Mesodermal cell (in vitro differentiated cells): ENCODE results near the gene EYA2.
"Not testable (repeated sequence)": the region's sequence is repeated elsewhere in the genome, so short reads cannot be mapped to it uniquely, and the experiment has no call there.

Experiments used
- H3K27ac ChIP-seq: 2 replicates; pipeline ENCODE4 v1.7.0; 2013; ENCODE audit warnings: mild to moderate bottlenecking, low read depth, low read length, moderate library complexity; ENCODE audit not compliant: severe bottlenecking
- H3K36me3 ChIP-seq: 2 replicates; pipeline ENCODE4 v1.7.1; 2013; ENCODE audit warnings: mild to moderate bottlenecking, low read length, moderate library complexity; ENCODE audit not compliant: control insufficient read depth, insufficient read depth
- H3K4me1 ChIP-seq: one replicate; pipeline ENCODE4 v1.7.1; 2013; ENCODE audit warnings: mild to moderate bottlenecking, low read length; ENCODE audit not compliant: insufficient read depth, control insufficient read depth, poor library complexity, severe bottlenecking
- H3K4me3 ChIP-seq: 2 replicates; pipeline ENCODE4 v1.7.0; 2013; ENCODE audit warnings: low read length, control low read depth, mild to moderate bottlenecking; ENCODE audit not compliant: insufficient read depth, poor library complexity, severe bottlenecking; ENCODE audit errors: extremely low read depth
- H3K9me3 ChIP-seq: 2 replicates; pipeline ENCODE4 v1.7.1; 2013; ENCODE audit warnings: mild to moderate bottlenecking, low read length, moderate library complexity; ENCODE audit not compliant: control insufficient read depth
- WGBS, 2 experiments: methylation state at CpG; one replicate each; pipeline ENCODE4 v1.1.5; 2013; ENCODE audit warnings: missing lambda C conversion rate in 2 of 2; ENCODE audit not compliant: insufficient coverage in 2 of 2; 5-methylcytosine and 5-hydroxymethylcytosine counted together

The EYA2 gene

GRCh38 chr20:46865824-46866223, 28.8 kb upstream of the EYA2 start:
- no peak overlapping the region for H3K4me3 ChIP-seq
- 100% methylated on average over 1 of the region's 4 CpGs; no CpG with 5 or more reads in 1 of the 2 experiments for WGBS, 2 experiments

GRCh38 chr20:46870041-46870440, 24.6 kb upstream of the EYA2 start:
- WGBS, 2 experiments, result no CpG with 5 or more reads among the region's 1 CpG
- H3K4me1 ChIP-seq, result peaks cover 8% of the 10 kb centered on the region
- no peak overlapping the region for H3K27ac ChIP-seq
- no peaks in the 10 kb centered on the region for H3K36me3 ChIP-seq
- peaks cover 9% of the 10 kb centered on the region for H3K9me3 ChIP-seq
- H3K4me3 ChIP-seq, result no peak overlapping the region

More at GRCh38 chr20:46865824-46866223, 28.8 kb upstream of the EYA2 start:
- Histone ChIP-seq H3K27ac (no peak overlapping the region), H3K4me1 (no peaks in the 10 kb centered on the region), H3K9me3 (peaks cover 9% of the 10 kb centered on the region), H3K36me3 (no peaks in the 10 kb centered on the region)

DNA sequence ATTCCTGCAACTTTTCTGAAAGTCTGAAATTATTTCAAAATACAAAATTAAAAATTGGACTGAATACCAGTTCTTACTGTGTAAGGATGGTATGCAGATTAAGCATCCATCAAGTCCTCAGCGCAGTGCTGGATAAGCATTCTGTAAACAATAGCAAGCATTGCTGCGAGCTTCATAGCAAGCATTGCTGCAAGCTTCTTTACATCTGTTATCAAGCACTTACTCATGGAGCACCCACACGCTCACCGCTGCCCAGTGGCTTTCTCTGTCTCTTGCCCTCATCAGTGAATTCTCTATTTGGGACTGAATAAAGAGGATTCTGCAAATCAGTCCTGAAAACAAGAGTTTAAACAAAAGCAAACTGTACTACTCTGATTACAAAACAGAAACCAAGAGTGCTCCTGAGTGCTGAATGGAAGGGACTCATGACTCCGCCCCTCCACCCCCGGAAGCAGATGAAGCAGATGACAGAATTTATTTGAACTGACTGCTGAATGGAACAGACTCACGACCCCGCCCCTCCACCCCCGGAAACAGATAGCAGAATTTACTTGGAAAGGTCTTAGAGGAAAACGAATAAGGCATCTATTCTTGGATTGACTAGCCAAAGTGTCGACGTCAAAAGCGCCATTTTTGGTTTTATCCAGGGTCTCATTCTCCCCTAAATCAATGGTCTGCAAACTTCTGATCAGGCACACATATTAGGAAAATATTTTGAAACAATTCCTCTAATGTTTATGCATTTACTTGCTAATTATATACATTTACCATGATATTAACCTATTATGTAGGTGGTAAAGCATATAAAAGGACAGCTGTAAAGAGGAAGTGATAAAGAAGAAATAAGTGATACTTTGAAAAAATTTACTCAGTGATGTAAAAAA, 22.1 kb upstream of the EYA2 start:
- Histone ChIP-seq H3K36me3 (no peaks in the 10 kb centered on the region), H3K9me3 (peaks cover 9% of the 10 kb centered on the region), H3K4me1 (peaks cover 15% of the 10 kb centered on the region), H3K27ac (no peak overlapping the region), H3K4me3 (no peak overlapping the region)
- 74 to 86% methylated on average over 6 to 12 of the region's 13 CpGs for WGBS, 2 experiments

GRCh38 chr20:46875059-46875458, 19.6 kb upstream of the EYA2 start:
- no peak overlapping the region for H3K4me3 ChIP-seq
- 67 to 100% methylated on average over 1 of the region's 4 CpGs for WGBS, 2 experiments
- H3K4me1 ChIP-seq, result peaks cover 15% of the 10 kb centered on the region
- no peaks in the 10 kb centered on the region for H3K36me3 ChIP-seq
- no peak overlapping the region for H3K27ac ChIP-seq
- peaks cover 1% of the 10 kb centered on the region for H3K9me3 ChIP-seq

DNA sequence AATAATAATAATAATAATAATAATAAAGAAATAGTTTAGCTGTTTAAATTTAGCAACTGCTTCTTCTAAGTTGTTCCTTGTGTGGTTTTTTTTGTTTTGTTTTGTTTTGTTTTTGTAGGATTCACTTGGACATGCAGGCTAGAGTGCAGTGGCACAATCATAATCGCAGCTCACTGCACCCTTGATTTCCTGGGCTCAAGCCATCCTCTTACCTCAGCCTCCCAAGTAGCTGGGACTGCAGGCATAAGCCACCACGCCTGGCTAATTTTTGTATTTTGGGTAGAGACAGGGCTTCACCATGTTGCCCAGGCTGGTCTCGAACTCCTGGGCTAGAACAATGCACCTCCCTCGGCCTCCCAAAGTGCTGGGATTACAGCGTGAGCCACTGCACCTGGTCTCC, 15.3 kb upstream of the EYA2 start:
- no peak overlapping the region for H3K4me3 ChIP-seq
- H3K36me3 ChIP-seq, result no peaks in the 10 kb centered on the region
- no peaks in the 10 kb centered on the region for H3K9me3 ChIP-seq
- H3K27ac ChIP-seq, result no peak overlapping the region
- WGBS, 2 experiments, result 92 to 94% methylated on average over 2 to 3 of the region's 5 CpGs
- peaks cover 17% of the 10 kb centered on the region for H3K4me1 ChIP-seq

DNA sequence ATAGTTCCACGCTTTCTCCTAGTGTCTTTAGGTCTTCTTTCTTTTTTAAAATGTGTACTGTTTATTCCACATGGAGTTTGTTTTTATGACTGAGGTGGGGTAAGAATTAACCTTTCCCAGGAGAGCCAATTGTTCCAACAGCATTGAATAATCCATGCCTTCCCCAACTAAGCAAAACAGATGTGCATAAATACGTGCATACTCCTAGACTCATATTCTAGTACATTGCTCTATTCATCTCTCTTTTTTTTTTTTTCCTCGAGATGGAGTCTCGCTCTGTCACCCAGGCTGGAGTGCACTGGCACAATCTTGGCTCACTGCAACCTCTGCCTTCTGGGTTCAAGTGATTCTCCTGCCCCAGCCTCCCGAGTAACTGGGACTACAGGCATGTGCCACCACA, 14.7 kb upstream of the EYA2 start:
- not testable (repeated sequence) for H3K9me3 ChIP-seq, H3K4me3 ChIP-seq, H3K36me3 ChIP-seq, H3K27ac ChIP-seq
- 79 to 87% methylated on average over 3 to 4 of the region's 5 CpGs for WGBS, 2 experiments
- peaks cover 14% of the 10 kb centered on the region for H3K4me1 ChIP-seq

GRCh38 chr20:46883892-46884291, 10.8 kb upstream of the EYA2 start:
- 76 to 97% methylated on average over 3 to 4 of the region's 6 CpGs for WGBS, 2 experiments
- H3K4me1 ChIP-seq, result peaks cover 8% of the 10 kb centered on the region
- H3K9me3 ChIP-seq, result no peaks in the 10 kb centered on the region

GRCh38 chr20:46890682-46891081, 4.0 kb upstream of the EYA2 start:
- no peak overlapping the region for H3K4me3 ChIP-seq
- no peak overlapping the region for H3K27ac ChIP-seq
- H3K9me3 ChIP-seq, result no peaks in the 10 kb centered on the region
- no peaks in the 10 kb centered on the region for H3K36me3 ChIP-seq
- no peaks in the 10 kb centered on the region for H3K4me1 ChIP-seq

More at GRCh38 chr20:46883892-46884291, 10.8 kb upstream of the EYA2 start:
- H3K4me3 ChIP-seq, result no peak overlapping the region
- H3K27ac ChIP-seq, result no peak overlapping the region
- H3K36me3 ChIP-seq, result no peaks in the 10 kb centered on the region

DNA sequence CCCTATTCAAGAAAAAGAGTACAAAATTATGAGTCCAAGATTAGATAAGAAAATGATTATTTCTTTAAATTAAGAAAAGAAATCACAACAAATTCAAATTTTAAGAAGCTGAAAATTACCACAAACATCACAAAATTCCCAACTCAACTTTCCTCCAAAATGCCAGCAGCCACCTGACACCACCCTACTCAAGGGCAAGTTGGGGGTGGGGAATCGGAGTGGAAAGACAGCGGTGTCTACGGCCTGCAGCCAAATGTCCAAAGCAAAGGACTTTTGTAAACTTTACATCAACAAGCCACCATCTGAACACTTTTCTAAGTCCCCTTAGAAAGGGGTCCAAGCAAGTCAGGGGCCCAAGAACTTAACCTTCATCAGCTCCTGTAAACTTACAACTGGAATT, 1.6 kb upstream of the EYA2 start:
- Histone ChIP-seq H3K4me3 (no peak overlapping the region), H3K9me3 (no peaks in the 10 kb centered on the region), H3K36me3 (no peaks in the 10 kb centered on the region), H3K4me1 (no peaks in the 10 kb centered on the region), H3K27ac (no peak overlapping the region)
- 62% methylated on average over 3 of the region's 3 CpGs; no CpG with 5 or more reads in 1 of the 2 experiments for WGBS, 2 experiments

- H3K36me3 ChIP-seq, result no peaks in the 10 kb centered on the region
- no peak overlapping the region for H3K27ac ChIP-seq
- no peaks in the 10 kb centered on the region for H3K4me1 ChIP-seq
- H3K4me3 ChIP-seq, result no peak overlapping the region
- H3K9me3 ChIP-seq, result no peaks in the 10 kb centered on the region
- 28% methylated on average over 8 of the region's 11 CpGs; no CpG with 5 or more reads in 1 of the 2 experiments for WGBS, 2 experiments
These were observed 615 bp upstream of the EYA2 start for GRCh38 chr20:46893877-46894578.
